Suprapubic skin (tissue), 4 donors: ENCODE data around the gene LRP1-AS.

Experiments
- POLR2A ChIP-seq, 2 donors: fragments of 450-650 bp; IDR thresholded peaks; one replicate each; pipeline ENCODE4 v1.6.1; 2017; ENCODE audit warnings: antibody characterized with exemption in 2 of 2, mild to moderate bottlenecking in 2 of 2, moderate library complexity in 2 of 2
- POLR2AphosphoS5 ChIP-seq, 3 donors: sonication (generic); formaldehyde crosslinking; IDR thresholded peaks; one replicate each; pipeline ENCODE4 v1.6.1; 2017; ENCODE audit warnings: antibody characterized with exemption in 3 of 3
- TF ChIP-seq, protein P1 (sequence below), 2 donors: fragments of 200-600 bp in 1 of 2; fragments of 450-650 bp in 1 of 2; sonication (generic) in 1 of 2; IDR thresholded peaks; one replicate each; pipeline ENCODE4 v1.5.1; 2016 to 2019; ENCODE audit warnings: antibody characterized with exemption in 2 of 2, mild to moderate bottlenecking in 1 of 2, moderate library complexity in 1 of 2

DNA sequence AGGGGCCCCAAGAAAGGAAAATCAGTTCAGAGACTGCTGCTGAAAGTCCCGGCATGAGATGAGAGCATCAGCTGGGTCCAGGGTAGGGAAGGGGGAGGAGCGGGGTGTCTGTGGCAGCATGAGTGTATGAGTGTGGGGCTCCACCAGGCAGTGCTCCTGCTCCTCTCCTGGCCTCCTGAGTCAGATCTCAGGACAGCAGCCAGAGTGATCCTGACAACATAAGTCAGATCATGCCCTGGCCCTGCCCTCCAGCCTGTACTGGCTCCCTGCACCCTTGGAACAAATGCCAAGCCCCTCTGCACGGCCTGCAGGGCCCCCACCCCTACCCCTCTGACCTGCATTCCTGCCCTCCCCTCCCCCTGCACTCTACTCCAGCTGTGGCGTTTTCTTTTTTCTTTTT is 24.2 kb upstream of the LRP1-AS start:
- TF ChIP-seq POLR2AphosphoS5 (IDR thresholded peaks at IDR 0.05) = no peak
- TF ChIP-seq, protein P1, sequence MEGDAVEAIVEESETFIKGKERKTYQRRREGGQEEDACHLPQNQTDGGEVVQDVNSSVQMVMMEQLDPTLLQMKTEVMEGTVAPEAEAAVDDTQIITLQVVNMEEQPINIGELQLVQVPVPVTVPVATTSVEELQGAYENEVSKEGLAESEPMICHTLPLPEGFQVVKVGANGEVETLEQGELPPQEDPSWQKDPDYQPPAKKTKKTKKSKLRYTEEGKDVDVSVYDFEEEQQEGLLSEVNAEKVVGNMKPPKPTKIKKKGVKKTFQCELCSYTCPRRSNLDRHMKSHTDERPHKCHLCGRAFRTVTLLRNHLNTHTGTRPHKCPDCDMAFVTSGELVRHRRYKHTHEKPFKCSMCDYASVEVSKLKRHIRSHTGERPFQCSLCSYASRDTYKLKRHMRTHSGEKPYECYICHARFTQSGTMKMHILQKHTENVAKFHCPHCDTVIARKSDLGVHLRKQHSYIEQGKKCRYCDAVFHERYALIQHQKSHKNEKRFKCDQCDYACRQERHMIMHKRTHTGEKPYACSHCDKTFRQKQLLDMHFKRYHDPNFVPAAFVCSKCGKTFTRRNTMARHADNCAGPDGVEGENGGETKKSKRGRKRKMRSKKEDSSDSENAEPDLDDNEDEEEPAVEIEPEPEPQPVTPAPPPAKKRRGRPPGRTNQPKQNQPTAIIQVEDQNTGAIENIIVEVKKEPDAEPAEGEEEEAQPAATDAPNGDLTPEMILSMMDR (IDR thresholded peaks at IDR 0.05) = no peak
- no peak for TF ChIP-seq POLR2A (IDR thresholded peaks at IDR 0.05)
